Upper lobe of left lung (tissue), 6 donors: Measurements from ENCODE around the gene CENPM. TPM values are rescaled to one million over a fixed set of nuclear protein-coding genes. Genes with fewer than 3 reads are reported as not detected.

Source experiments
- ATAC-seq, 2 donors: fragments of 200-7000 bp; cut with Tn5 transposase; one replicate each; pipeline ENCODE4 v1.9.1; 2022; ENCODE audit warnings: mild to moderate bottlenecking in 2 of 2, moderate library complexity in 2 of 2; ENCODE audit not compliant: low FRiP score in 2 of 2
- DNase-seq, 2 donors: peaks; one replicate each; pipeline ENCODE4 v3.0.0-alpha.2; 2019 to 2020
- H3K27ac ChIP-seq, 4 donors: fragments of 200-600 bp; sonication (generic); one replicate each; pipeline ENCODE4 v1.5.1; 2016 to 2019
- H3K27me3 ChIP-seq, 4 donors: fragments of 200-600 bp; sonication (generic); one replicate each; pipeline ENCODE4 v1.5.1; 2017 to 2019
- H3K36me3 ChIP-seq, 4 donors: fragments of 200-600 bp; sonication (generic); one replicate each; pipeline ENCODE4 v1.5.1; 2016 to 2019
- H3K4me1 ChIP-seq, 4 donors: fragments of 200-600 bp; sonication (generic); one replicate each; pipeline ENCODE4 v1.5.1; 2018 to 2019
- H3K4me3 ChIP-seq, 4 donors: fragments of 200-600 bp; sonication (generic); one replicate each; pipeline ENCODE4 v1.5.1; 2017 to 2019; ENCODE audit warnings: mild to moderate bottlenecking in 2 of 4, moderate library complexity in 1 of 4
- H3K9me3 ChIP-seq, 4 donors: fragments of 200-600 bp; sonication (generic); one replicate each; pipeline ENCODE4 v1.5.1; 2018 to 2019
- EP300 ChIP-seq, 4 donors: sonication (generic); formaldehyde crosslinking; IDR thresholded peaks; one replicate each; pipeline ENCODE4 v1.5.1; 2017; ENCODE audit warnings: antibody characterized with exemption in 4 of 4, control low read depth in 2 of 4
- POLR2A ChIP-seq, 4 donors: fragments of 450-650 bp; IDR thresholded peaks; one replicate each; pipeline ENCODE4 v1.5.1; 2016 to 2017; ENCODE audit warnings: antibody characterized with exemption in 4 of 4, mild to moderate bottlenecking in 2 of 4
- POLR2AphosphoS5 ChIP-seq, 2 donors: sonication (generic); formaldehyde crosslinking; IDR thresholded peaks; one replicate each; pipeline ENCODE4 v1.5.1; 2017; ENCODE audit warnings: antibody characterized with exemption in 2 of 2
- WGBS, 2 donors: methylation state at CpG; one replicate each; pipeline ENCODE4 v1.1.5; 2017 to 2018; 5-methylcytosine and 5-hydroxymethylcytosine counted together
- total RNA-seq, 6 donors: library from RNA; depleted of rRNA in 4 of 6; stranded (reverse); fragments of >200 nt in 4 of 6; gene quantifications; one replicate each; pipeline versions ENCODE4 v1.1.0 to v1.2.1, GENCODE V29; 2016 to 2021
- TF ChIP-seq, protein P1 (sequence below), 6 experiments: fragments of 450-650 bp in 4 of 6; fragments of 200-600 bp in 2 of 6; sonication (generic) in 2 of 6; IDR thresholded peaks; one replicate each; pipeline ENCODE4 v1.5.1; 2016 to 2019; ENCODE audit warnings: antibody characterized with exemption in 6 of 6
- donor health status: DM: no; HTN: no; CAD: no; lungs with moderate emphysema.
- donor health status: DM: no; HTN: yes; CAD: no; lungs with severe emphysema.

CENPM gene
- total RNA-seq, 6 donors from 2014 or later, result 1.9 to 9.9 (median 7.3) TPM; not detected in 1

DNA sequence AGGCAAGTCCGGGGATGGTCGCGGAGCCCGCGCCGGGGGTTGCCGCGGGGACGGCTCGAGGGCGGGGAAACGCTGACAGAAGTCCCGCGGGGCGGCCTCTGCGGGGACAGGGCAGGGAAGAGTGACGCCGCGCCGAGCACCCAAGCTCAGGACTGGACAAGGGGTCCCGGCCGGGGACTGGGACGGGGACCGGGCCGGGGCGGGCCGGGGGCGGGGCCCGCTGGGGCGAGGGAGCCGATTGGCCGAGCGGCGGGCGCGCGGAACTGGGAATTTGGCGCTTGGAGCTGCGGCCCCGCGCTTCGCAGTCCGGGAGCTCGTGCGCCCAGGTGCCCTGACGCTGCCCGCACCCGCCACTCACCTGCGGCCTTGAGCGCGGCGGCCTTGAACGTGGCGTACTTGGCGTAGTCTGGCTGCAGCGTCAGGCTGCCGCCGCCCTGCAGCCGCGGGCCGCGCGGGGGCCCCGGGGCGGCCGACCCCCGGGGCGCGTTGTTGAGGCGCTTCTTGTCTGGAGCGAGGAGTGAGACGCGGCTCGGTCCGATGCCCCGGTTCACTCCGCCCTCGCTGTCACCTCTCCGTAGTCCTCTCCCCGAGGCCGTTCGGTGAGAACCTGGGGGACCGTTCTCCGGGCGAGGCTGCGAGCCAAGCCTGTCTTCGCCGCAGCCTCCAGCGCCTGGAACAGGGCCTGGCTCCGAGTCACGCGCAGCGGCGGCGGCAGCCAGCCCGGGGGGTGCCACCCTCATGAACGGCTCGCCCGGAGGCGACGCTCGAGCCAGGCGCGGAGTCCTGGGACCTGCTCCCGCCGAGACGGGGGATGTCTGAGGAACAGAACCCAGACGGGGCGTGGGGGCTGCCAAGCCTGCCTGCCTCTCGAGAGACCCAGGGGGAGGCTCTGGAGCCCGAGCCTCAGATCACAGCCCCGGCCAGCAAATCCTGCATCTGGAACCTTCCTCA is 36.6 kb downstream of the CENPM start:
- peaks cover 6 to 25% (median 14%) of the 10 kb centered on the region in 4 donors for H3K36me3 ChIP-seq
- H3K27me3 ChIP-seq, result peaks cover 0 to 61% (median 47%) of the 10 kb centered on the region in 4 donors
- peak in 1 of 2 donors; percentile 32 for ATAC-seq
- 1 to 7% methylated on average over 6 to 31 of the region's 112 CpGs for WGBS, 2 donors
- peak in 1 of 2 donors; percentile 88 for DNase-seq
- H3K4me3 ChIP-seq, result peak overlapping the region in 3 of 4 donors; percentile 28 to 40 (median 38)
- H3K4me1 ChIP-seq, result peaks cover 29 to 55% (median 35%) of the 10 kb centered on the region in 4 donors
- no peak for TF ChIP-seq POLR2AphosphoS5 (IDR thresholded peaks at IDR 0.05)
- TF ChIP-seq, protein P1, sequence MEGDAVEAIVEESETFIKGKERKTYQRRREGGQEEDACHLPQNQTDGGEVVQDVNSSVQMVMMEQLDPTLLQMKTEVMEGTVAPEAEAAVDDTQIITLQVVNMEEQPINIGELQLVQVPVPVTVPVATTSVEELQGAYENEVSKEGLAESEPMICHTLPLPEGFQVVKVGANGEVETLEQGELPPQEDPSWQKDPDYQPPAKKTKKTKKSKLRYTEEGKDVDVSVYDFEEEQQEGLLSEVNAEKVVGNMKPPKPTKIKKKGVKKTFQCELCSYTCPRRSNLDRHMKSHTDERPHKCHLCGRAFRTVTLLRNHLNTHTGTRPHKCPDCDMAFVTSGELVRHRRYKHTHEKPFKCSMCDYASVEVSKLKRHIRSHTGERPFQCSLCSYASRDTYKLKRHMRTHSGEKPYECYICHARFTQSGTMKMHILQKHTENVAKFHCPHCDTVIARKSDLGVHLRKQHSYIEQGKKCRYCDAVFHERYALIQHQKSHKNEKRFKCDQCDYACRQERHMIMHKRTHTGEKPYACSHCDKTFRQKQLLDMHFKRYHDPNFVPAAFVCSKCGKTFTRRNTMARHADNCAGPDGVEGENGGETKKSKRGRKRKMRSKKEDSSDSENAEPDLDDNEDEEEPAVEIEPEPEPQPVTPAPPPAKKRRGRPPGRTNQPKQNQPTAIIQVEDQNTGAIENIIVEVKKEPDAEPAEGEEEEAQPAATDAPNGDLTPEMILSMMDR (IDR thresholded peaks at IDR 0.05), result no peak
- no peak for TF ChIP-seq POLR2A (IDR thresholded peaks at IDR 0.05)
- no peak for TF ChIP-seq EP300 (IDR thresholded peaks at IDR 0.05)
- H3K9me3 ChIP-seq, result no peaks in the 10 kb centered on the region
- H3K27ac ChIP-seq, result no peak overlapping the region

DNA sequence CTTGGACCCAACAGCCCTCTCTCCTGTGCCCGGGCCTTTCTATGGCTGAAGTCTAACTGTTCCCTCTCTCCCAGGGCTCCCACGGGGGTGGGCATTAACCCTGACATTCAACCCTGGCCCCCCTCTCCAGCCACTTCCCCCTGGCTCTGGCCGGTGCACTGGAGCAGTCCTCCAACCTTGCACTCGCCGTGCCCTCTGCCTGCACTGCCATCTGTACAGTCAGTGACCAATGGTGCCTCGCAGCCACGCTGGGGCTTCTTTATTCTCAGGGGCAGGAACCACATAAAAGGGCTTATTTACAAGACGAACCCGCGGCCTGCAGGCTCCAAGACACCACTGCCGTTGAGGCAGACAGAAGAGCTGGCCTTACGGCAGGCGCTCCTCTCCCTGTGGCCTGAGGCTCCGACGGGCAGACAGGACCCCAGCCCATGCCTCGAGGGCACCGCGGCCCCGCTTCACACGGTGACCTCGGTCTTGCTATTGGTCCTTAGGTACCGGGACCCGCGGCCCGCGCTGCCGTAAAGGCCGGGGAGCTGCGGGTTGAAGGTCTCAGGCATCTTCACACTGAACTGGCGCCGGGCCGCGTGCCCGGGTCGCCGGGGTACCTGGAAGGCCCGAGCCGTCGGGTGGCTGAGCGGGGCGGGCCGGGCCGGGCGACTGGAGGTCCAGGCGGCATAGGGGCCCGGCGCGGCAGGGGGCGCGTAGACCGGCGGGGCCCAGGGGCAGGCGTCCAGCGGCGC is 37.5 kb downstream of the CENPM start:
- 49 to 58% methylated on average over 16 to 23 of the region's 55 CpGs for WGBS, 2 donors
- no peak for TF ChIP-seq POLR2AphosphoS5 (IDR thresholded peaks at IDR 0.05)
- no peak for TF ChIP-seq POLR2A (IDR thresholded peaks at IDR 0.05)
- TF ChIP-seq, protein P1 (IDR thresholded peaks at IDR 0.05), result no peak
- TF ChIP-seq EP300 (IDR thresholded peaks at IDR 0.05), result no peak
- DNase-seq, result peak in 1 of 2 donors; percentile 87
- H3K27me3 ChIP-seq, result peaks cover 0 to 53% (median 39%) of the 10 kb centered on the region in 4 donors
- ATAC-seq, result no peak
- peak overlapping the region in 3 of 4 donors; percentile 28 to 40 (median 38) for H3K4me3 ChIP-seq
- H3K27ac ChIP-seq, result no peak overlapping the region
- H3K36me3 ChIP-seq, result peaks cover 8 to 34% (median 22%) of the 10 kb centered on the region in 4 donors
- no peaks in the 10 kb centered on the region for H3K9me3 ChIP-seq
- H3K4me1 ChIP-seq, result peaks cover 21 to 46% (median 27%) of the 10 kb centered on the region in 4 donors

DNA sequence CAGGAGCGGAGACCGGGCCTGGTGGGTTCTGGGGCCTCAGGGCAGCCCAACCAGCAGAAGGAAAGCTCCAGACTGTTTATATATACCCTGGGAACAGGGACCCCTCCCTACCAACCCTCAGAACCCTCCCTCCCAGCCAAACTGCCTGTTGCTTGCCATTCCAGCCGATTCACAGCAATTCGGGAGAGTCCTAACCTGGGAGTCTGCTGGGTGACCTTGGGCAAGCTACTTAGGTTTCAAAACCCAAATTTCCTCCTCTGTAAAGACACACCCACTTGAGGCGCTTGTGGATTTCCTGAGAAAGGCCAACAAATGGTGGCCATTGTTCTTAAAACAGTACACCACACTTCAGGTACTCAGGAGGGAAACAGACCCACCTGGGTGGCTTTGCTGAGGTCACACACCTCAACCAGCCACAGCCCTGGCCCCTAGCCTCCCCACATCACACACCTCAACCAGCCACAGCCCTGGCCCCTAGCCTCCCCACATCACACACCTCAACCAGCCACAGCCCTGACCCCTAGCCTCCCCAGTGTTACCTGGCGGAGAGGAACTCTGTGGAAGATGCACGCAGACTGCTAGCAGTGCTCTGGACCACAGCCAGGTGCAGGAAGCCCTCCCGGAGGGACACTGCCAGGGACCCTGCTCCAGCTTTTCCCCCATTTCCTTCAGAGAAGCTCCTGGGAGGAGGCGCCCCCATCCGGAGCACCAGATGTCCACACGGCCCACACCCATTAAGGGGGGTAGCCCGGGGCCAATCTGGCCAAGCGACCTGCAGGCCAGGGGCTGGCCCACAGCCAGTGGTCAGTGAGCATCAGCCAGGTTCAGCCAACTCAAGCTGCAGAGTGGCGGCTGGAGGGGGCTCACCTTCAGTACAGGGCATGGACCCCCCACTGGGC is 38.3 kb downstream of the CENPM start:
- Histone ChIP-seq H3K27ac (no peak overlapping the region), H3K36me3 (peaks cover 9 to 42% (median 31%) of the 10 kb centered on the region in 4 donors), H3K27me3 (peaks cover 0 to 45% (median 33%) of the 10 kb centered on the region in 4 donors), H3K4me3 (no peak overlapping the region), H3K4me1 (peaks cover 16 to 38% (median 25%) of the 10 kb centered on the region in 4 donors), H3K9me3 (no peaks in the 10 kb centered on the region)
- WGBS, 2 donors, result 57 to 58% methylated on average over 6 to 10 of the region's 14 CpGs
- ATAC-seq, result no peak
- peak in 1 of 2 donors; percentile 70 for DNase-seq
- TF ChIP-seq, protein P1 (IDR thresholded peaks at IDR 0.05), result no peak
- TF ChIP-seq EP300 (IDR thresholded peaks at IDR 0.05) (no peak), POLR2AphosphoS5 (IDR thresholded peaks at IDR 0.05) (no peak), POLR2A (IDR thresholded peaks at IDR 0.05) (no peak)
